ENCODE results near the gene TST.

The TST gene

GRCh38 chr22:36982136-36982535 is 37.1 kb downstream of the TST start:
- DNase-seq (ENCODE audit: low read depth) = no peak

GRCh38 chr22:36981247-36981775 is 37.9 kb downstream of the TST start:
- no peak for DNase-seq (ENCODE audit: low read depth)

DNA sequence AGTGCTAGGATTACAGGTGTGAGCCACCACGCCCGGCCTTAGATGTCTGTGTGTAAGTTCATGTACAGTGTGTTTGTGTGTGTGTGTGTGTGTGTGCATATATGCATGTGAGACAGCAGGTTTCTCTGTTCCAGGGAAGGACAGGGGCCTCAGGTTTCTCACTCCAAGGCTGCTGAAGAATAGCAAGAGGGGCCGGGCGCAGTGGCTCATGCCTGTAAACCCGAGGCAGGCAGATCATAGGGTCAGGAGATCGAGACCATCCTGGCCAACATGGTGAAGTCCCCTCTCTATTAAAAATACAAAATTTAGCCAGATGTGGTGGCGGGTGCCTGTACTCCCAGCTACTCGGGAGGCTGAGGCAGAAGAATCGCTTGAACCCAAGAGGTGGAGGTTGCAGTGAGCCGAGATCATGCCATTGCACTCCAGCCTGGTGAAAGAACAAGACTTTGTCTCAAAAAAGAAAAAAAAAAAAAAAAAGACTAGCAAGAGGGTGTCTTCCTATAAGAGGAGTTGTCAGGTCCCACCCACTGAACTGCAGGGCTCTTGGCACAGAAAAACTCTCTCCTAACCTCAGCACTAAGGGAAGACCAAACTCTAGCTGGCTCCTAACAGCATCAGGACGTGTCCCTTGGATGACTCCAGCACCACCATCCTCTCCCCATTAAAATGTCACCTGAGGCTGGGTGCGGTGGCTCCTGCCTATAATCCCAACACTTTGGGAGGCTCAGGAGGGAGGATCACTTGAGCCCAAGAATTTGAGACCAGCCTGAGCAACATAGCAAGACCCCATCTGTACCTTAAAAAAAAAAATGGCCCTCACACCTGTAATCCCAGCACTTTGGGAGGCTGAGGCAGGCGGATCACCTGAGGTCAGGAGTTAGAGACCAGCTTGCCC is 40.0 kb downstream of the TST start:
- DNase-seq (ENCODE audit: low read depth) = no peak

GRCh38 chr22:36977947-36978660 is 41.1 kb downstream of the TST start:
- peak; percentile 86 for DNase-seq (ENCODE audit: low read depth)

GRCh38 chr22:36977401-36977861 is 41.8 kb downstream of the TST start:
- DNase-seq (ENCODE audit: low read depth) = peak; percentile 70

DNA sequence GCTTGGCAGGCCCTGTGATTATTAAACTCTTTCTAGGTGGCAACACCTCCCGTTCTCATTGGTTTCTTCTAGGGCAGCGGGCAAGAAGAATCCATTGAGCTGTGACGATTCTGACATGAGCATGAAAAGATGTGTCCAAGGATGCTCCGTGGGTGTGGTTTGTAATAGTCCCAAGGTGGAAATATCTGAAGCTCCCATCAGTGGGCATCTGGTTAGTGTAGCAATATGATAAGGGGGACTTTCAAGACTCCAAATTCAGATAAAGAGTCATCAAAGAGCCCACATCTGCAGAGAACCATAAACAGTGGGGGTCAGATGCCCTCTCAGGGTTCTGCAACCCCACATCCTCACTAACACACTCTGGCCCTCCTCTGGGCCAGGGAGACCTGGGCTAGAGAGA is 42.6 kb downstream of the TST start:
- DNase-seq (ENCODE audit: low read depth) = no peak

GRCh38 chr22:36971341-36972125 is 47.7 kb downstream of the TST start:
- no peak for DNase-seq (ENCODE audit: low read depth)

DNA sequence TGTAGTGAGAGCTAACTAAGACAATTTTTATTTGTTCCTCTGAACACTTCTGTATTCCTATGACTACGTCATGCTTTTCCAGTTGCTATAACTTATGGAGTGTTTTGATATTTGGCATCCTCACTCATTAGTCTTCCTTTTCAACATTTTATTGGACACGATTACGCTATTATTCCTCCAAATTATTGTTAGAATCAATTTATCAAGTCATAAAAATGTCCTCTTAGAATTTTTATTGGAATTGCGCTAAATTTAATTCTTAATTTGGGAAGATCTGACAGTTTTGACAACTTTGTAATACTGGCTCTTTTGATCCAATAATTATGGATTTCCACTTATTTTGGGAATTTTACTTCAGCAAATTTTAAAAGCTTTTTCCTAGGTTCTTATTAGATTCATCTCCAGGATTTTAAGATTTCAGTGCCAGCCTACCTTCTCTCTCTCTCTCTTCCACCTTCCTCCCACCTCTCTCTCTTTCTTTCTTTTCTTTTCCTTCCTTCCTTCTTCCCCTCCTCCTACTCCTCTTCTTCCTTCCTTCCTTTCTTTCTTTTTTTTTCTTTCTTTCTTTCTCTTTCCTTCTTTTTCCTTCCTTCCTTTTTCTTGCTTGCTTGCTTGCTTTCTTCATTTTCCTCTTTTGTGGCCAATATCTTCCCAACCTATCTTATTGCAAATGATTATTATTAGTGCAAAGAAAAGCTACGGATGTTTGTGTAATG is 50.8 kb downstream of the TST start:
- DNase-seq (ENCODE audit: low read depth) = no peak

DNA sequence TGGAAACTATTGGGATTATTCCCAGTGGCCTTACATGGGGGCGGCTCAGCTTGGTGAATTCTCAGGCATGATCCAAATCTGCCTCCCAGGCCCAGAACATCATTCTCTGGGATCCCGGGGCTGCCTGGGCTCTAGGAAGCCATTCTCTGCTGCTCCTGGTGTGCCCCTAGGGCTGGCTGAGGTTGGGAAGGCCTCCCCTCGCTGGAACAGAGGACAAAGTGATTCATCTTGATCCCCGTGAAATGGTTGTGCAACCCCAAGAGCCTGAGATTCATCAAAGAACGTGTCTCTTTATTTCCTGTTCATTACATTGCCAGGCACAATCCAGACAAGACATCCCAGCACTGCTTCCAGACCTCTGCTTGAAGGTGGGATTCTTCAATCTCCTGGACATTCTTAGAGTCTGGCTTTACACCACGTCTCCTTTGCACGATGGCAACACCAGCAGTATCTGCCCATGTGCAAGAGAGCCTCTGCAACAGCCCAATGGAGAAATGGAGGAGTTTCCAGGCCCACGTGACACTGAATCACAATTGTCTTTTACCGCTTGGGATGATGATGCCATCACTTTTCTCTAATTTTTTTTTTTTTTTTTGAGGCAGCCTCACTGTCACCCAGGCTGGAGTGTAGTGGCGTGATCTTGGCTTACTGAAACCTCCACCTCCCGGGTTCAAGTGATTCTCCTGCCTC is 52.3 kb downstream of the TST start:
- DNase-seq (ENCODE audit: low read depth) = no peak

GRCh38 chr22:36965696-36966095 is 53.6 kb downstream of the TST start:
- DNase-seq (ENCODE audit: low read depth) = no peak

- no peak for DNase-seq (ENCODE audit: low read depth)
Observed at GRCh38 chr22:36964106-36964505, 55.1 kb downstream of the TST start.

DNA sequence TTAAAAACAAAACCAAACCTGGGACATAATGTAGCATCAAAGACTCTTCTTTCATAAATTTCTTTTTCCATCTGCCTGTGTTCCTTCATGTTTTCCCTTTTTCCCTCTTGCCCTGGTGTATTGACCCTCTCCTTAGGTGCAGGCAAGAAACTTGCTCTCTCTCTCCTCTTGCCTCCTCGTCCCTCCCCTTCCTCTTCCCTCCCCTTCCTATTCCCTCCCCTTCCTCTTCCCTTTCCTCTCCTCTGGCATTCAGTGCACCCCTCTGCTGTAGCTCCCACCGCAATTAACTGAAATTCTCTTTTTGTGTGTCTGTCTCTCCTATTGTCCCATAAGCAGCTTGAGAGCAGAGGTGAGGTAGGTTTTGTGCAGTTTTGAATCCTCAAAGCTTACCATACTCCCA is 55.9 kb downstream of the TST start:
- no peak for DNase-seq (ENCODE audit: low read depth)

DNA sequence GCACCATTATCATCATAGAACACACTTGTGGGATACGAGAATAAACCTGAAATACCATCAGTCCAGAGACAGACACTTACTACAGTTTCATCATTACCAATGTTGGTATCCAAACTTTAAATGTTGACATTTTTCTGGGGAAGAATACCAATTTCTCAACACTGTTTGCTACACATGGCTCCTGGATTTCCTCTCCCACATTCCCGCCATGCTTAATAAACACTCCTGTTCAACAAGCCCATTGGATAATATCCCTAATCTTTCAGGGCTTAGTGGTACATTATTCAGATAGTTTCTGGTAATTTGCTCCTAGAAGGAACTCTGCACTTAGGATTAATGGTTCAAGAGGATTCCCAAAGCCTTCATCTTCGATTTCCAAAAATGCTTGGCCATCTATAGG is 57.6 kb downstream of the TST start:
- DNase-seq (ENCODE audit: low read depth) = no peak
